ENCODE results near the gene HYAL3.
A peak's percentile ranks its signal among the peaks of the same experiment; 100 is the strongest.
"Not testable (repeated sequence)": the region's sequence is repeated elsewhere in the genome, so short reads cannot be mapped to it uniquely, and the experiment has no call there.

Gene HYAL3

GRCh38 chr3:50288387-50289007 lies 10.7 kb downstream of the HYAL3 start:
- no peak for DNase-seq

DNA sequence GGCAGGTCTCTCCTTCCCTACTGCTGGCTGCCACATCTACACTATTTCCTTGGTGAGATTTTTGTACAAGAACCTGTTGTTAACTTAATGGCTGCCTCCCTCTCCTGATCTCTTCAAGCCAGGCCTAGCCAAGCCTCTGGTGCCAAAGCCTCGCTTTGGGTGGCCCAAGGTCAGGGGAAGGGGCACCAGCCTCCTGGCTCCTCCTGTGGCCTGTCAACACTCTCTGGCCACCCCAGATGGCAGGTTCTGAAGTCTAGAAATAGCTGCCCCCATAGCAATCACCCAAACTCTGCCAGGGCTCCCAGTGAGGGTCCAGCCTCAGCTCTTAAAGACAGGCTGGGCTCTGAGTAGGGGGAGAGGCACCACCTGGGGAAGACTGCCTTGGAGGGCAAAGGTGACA lies 11.9 kb downstream of the HYAL3 start:
- no peak for DNase-seq

DNA sequence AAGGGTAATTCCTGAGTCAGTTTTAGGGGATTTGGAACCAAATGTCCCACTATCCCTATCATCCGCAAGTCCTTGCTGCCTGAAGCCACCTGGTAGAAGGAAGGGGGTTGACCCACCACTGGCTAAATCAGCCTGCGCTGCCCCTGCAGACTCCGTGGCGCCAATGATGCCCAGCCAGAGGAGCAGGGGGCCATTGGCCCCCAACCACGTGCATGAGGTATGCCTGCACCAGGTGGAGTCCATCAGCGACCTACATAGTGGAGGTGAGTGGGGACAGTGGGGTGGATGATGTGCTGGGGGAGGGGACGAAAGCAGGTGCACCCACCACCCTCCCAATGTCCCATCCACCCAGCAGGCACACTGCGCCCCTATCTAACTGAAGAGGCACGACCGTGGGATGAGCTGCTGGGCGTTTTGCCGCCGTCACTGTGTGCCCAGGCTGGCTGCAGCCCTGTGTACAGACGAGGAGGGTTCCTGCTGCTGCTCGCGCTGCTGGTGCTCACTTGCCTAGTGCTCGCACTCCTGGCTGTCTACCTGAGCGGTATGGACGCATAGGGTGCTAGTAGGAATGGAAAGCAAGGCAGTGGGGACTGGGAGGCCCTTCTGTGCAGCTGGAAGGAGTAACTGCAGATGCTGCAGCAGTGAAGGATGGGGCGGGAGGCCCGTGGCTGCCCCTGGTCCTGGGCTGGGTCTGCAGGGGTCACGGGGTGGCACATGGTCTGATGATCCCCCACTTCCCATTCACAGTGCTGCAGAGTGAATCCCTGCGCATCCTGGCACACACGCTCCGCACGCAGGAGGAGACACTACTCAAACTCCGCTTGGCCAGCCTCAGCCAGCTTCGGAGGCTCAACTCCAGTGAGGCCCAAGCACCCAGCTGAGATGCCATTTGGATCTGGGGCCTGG lies 12.6 kb downstream of the HYAL3 start:
- DNase-seq, result no peak

DNA sequence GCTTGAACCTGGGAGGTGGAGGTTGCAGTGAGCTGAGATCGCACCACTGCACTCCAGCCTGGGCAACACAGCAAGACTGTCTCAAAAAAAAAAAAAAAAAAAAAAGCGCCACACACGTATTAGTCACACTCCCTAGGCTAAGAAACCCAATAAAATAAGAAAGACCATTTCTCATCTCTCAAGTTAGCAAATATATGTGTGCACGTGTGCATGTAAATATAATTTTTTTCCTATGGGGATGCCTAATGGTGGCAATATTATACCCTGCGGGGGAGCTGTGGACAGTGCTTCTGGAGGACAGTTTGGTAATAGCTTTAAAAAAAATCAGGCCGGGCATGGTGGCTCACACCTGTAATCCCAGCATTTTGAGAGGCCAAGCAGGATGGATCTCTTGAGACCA lies 15.1 kb downstream of the HYAL3 start:
- DNase-seq, result not testable (repeated sequence)

DNA sequence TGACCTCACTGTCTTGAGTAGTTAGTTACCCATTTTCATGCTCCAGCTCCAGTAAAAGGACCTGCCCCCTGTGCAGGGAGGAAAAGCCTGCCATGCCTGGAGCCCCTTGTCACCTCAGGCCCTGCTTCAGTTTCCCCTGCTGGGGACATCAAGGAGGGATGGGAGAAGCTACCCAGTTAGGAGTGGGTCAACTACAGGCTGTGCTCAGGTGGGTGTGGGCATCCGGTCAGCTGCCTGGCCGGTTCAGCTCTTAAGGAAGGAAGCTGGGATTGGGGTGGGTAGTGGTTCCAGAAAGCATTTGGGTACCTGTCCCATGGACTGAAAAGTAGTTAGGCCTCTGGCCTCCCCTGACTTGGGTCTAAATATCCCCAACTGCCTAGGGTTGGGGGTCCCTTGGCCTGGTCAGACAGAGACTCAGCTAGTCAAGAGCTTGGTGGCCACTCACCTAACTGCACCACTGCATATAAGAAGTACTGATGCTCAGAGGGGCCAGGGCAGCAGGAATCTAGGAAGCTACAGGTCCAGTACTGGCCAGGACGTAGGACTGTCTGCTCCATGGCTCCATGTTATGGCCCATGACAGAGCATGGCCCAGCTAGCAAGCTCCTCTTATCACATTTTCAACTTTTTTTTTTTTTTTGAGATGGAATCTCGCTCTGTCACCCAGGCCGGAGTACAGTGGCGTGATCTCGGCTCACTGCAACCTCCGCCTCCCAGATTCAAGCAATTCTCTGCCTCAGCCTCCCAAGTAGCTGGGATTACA lies 19.8 kb downstream of the HYAL3 start:
- DNase-seq, result no peak

DNA sequence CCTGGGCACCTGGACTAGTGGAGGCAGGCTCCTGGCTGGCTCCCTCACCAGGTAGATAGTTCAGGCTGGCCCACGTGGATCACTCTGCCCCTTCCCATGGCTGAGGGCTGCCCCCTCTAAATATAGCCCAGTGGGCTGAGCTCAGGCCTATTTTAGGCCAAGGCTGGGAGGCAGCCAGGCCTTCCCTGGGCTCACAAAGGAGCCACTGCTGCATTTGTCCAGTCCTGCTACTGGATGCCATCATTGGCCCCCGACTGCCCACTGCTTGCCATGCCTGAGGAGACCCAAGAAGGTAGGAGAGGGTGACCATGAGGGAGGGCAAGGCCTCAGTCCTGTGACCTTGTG lies 20.4 kb downstream of the HYAL3 start, which contains the start of gene LSMEM2:
Gene LSMEM2, plus strand, starts transcription at position 208 of the 345 bp plus-strand sequence. Its CDS starts 27 bp downstream, at position 235.
- DNase-seq, result no peak

GRCh38 chr3:50278123-50278879 lies 20.9 kb downstream of the HYAL3 start:
- DNase-seq, result no peak

GRCh38 chr3:50276762-50277101 lies 22.5 kb downstream of the HYAL3 start:
- DNase-seq, result no peak

- DNase-seq, result no peak
These were observed 23.0 kb downstream of the HYAL3 start for GRCh38 chr3:50275996-50276761.

GRCh38 chr3:50275141-50275995 lies 23.8 kb downstream of the HYAL3 start:
- no peak for DNase-seq

DNA sequence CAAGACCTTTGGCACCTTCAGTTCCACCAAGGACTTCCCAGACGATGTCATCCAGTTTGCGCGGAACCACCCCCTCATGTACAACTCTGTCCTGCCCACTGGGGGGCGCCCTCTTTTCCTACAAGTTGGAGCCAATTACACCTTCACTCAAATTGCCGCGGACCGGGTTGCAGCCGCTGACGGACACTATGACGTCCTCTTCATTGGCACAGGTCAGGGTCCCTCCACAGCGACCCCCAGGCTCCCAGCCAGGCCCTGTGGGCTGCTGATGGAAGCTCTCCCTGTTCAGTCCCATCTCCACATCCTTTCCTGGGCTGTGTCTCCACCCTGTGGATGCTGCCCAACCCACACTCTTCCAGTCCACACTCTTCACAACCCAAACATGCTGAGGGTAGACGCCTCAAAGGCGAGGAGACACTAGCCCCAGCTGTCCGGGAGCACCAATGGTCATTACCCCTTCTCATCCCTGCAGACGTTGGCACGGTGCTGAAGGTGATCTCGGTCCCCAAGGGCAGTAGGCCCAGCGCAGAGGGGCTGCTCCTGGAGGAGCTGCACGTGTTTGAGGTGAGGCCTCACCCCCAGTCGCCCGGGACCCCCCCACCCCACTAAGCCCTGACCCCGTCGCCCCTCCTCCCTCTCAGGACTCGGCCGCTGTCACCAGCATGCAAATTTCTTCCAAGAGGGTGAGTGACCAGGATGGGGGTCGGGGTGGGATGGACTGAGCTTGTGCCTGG lies 24.7 kb downstream of the HYAL3 start:
- peak; percentile 36 to 44 for DNase-seq

- DNase-seq, result no peak
These were observed 25.5 kb downstream of the HYAL3 start for GRCh38 chr3:50273689-50274065.

DNA sequence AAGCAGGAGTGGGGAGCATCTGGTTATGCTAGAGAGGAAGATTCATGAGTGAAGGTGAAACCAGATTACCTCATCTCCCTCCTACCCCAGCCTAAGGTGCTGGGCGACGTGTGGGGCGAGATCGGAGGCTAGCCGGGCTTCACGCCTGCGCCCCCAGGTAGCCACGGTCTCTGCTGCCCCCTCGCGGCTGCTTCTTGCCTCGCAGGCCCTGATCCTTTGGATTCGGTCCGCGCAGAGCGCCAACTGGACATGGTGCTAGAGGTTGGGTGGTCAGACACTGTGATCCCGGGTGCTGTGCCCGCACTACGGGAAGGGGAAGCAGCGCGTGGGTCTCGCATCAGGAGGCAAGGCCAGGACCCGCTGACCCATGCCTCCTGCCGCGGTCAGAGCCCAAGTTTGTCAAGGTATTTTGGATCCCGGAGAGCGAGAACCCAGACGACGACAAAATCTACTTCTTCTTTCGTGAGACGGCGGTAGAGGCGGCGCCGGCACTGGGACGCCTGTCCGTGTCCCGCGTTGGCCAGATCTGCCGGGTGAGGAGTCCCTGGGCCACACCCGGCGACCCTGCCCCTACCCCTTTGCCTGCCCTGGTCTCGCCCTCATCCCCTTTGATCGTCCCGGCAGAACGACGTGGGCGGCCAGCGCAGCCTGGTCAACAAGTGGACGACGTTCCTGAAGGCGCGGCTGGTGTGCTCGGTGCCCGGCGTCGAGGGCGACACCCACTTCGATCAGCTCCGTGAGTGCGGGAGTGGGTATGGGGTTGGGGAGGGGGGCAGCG lies 26.1 kb downstream of the HYAL3 start:
- DNase-seq, result peak; percentile 56 to 73

DNA sequence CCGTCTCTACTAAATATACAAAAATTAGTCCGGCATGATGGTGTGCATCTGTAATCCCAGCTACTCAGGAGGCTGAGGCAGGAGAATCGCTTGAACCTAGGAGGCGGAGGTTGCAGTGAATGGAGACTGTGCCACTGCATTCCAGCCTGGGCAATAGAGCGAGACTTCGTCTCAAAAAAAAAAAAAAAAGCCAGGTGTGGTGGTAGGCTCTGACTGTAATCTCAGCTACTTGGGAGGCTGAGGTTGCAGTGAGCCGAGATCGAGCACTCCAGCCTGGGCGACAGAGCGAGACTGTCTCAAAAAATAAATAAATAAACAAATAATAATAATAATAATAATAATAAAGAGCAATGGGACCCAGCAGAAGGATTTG lies 26.7 kb downstream of the HYAL3 start:
- not testable (repeated sequence) for DNase-seq

GRCh38 chr3:50271314-50271936 lies 27.8 kb downstream of the HYAL3 start:
- no peak for DNase-seq

DNA sequence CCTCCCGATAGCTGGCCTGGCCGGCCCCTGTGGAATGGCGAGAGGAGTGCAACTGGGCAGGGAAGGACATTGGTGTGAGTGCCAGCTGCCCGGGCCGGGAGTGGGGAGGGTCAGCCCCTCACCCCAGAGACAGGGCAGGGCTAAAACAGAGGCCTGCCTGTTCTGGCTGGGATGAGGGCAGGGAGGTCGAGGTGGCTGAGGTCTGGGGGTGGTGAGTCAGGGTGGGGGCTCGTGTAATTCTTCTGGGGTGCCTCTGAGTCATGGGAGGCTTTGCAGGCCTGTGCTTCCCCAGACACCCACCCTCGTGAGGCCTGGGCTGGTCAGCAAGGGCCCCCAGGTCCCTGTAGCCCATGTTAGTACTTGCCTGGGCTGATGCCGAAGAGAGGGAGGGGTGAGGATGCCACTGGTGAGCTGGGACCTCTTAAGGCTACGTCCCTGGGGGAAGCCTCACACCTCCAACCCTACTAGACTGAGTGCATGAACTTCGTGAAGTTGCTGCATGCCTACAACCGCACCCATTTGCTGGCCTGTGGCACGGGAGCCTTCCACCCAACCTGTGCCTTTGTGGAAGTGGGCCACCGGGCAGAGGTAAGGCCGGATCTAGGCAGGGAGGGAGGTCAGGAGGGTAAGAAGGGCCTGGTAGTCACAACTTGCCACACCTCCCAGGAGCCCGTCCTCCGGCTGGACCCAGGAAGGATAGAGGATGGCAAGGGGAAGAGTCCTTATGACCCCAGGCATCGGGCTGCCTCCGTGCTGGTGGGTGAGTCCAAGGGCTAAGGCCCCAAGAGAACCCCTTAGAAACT lies 28.6 kb downstream of the HYAL3 start:
- no peak for DNase-seq

DNA sequence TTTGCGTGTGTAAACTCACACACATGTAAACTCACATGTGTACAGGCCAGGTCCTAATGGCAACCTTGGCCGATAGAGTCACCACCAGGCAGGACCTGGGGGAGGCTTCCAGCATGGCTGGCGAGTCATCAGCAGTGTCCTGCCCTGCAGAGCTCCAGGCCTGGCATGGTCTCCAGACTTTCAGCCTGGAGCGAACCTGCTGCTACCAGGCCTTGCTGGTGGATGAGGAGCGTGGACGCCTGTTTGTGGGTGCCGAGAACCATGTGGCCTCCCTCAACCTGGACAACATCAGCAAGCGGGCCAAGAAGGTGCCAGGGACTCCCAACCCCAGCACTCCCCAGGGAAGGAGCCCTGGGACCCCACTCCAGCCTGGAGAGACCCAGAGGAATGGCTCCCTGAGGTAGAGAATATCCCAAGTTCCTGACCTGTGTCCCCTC lies 29.2 kb downstream of the HYAL3 start:
- DNase-seq, result no peak

DNA sequence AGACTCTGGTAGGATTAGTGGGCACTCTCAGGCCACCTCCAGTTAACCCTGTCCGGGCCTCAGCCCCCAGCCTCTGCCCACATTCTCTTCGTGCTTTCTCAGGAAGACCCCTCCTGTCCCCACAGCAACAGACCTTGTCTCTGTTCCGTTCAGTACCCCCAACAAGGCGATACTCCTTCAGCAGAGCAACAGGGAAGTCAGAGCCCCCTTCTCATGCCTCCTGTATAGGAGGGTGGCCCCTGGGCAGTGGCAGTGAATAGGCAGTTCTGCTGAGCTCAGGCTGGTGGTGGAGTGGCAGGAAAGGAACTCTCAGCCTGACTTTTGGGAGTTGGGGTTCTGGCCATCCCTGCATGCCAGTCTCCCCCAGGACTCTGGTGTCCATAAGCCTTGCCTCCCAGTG lies 29.7 kb downstream of the HYAL3 start:
- DNase-seq, result no peak

Data from NCI-H2081 (cell line).